Keratinocyte (primary cell): Measurements from ENCODE around the gene DNAJC11.

ENCODE experiments used
- EZH2 ChIP-seq: IDR thresholded peaks from one replicate; pipeline ENCODE4 v1.6.1; 2012; ENCODE audit warnings: inconsistent platforms, mild to moderate bottlenecking, low read length, moderate library complexity
- TF ChIP-seq, protein P1 (sequence below), 3 experiments: IDR thresholded peaks in 1 of 3; conservative IDR thresholded peaks in 1 of 3; optimal IDR thresholded peaks in 1 of 3; 2 replicates in 2 of 3; 3 replicates in 1 of 3; pipeline versions ENCODE3 to v1.5.1; 2011; ENCODE audit warnings: low read length in 3 of 3, mild to moderate bottlenecking in 3 of 3, moderate library complexity in 2 of 3, control low read depth in 1 of 3, inconsistent platforms in 1 of 3; ENCODE audit not compliant: insufficient read depth in 2 of 3; ENCODE audit errors: extremely low read depth in 1 of 3

DNA sequence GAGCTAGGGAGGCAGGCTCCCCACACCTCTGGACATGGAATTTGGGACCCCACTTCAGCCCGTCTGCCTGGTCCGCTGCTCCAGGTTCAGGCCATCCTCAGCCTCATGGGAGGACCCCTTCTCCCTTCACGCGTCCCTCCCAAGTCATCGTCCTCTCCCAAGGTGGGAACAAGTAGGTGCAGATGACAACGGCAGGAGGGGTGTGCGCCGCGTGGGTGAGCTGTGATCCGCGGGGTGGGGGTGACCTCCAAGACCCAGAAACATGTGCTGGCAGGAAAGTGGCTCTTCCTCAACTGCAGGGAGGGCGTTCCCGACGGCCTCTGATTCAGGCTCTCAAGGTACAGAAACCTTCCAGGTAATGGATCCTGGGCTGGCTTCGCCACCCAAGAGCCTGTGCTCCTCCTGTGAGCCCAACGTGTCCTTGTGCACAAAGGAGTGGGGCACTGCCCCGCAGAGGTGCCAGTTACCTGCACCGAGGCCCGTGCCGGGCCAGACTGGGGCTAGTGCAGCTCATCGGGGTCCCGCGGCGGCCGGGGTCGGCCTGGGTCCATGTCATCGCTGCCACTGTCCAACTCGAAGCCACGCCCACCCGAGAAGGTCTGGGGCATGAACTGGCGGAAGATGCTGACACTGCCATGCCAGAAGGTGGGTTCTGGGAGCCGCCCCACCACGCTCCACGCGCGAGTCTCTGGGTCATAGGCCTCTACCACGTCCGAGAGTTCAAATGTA is 108.6 kb downstream of the DNAJC11 start:
- TF ChIP-seq, protein P1, sequence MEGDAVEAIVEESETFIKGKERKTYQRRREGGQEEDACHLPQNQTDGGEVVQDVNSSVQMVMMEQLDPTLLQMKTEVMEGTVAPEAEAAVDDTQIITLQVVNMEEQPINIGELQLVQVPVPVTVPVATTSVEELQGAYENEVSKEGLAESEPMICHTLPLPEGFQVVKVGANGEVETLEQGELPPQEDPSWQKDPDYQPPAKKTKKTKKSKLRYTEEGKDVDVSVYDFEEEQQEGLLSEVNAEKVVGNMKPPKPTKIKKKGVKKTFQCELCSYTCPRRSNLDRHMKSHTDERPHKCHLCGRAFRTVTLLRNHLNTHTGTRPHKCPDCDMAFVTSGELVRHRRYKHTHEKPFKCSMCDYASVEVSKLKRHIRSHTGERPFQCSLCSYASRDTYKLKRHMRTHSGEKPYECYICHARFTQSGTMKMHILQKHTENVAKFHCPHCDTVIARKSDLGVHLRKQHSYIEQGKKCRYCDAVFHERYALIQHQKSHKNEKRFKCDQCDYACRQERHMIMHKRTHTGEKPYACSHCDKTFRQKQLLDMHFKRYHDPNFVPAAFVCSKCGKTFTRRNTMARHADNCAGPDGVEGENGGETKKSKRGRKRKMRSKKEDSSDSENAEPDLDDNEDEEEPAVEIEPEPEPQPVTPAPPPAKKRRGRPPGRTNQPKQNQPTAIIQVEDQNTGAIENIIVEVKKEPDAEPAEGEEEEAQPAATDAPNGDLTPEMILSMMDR (optimal IDR thresholded peaks at IDR 0.05 in 1 of 3, IDR thresholded peaks at IDR 0.05 in 1 of 3, conservative IDR thresholded peaks at IDR 0.05 in 1 of 3; ENCODE audit: extremely low read depth in 1 of 3, insufficient read depth in 2 of 3, low read length in 3 of 3): no peak
- no peak for TF ChIP-seq EZH2
